OCI-LY1 (cell line): Measurements from ENCODE around the gene ITLN2.

Experiments
- H2AFZ ChIP-seq: fragments of 200-600 bp; sonication (generic), shearing (Covaris generic); 2 replicates; pipeline ENCODE4 v1.6.0; 2014; ENCODE audit warnings: antibody characterized with exemption, mild to moderate bottlenecking, low read length
- H3F3A ChIP-seq: fragments of 200-600 bp; sonication (generic), shearing (Covaris generic); 2 replicates; pipeline ENCODE4 v1.6.0; 2014; ENCODE audit warnings: mild to moderate bottlenecking, antibody characterized with exemption, low read length, moderate library complexity; ENCODE audit not compliant: insufficient read depth
- H3K27ac ChIP-seq: fragments of 200-600 bp; sonication (generic); 2 replicates; pipeline ENCODE4 v1.5.1; 2014; ENCODE audit warnings: low read length, mixed run types, mild to moderate bottlenecking, low read depth; ENCODE audit not compliant: poor library complexity, severe bottlenecking
- H3K27me3 ChIP-seq: fragments of 200-600 bp; sonication (generic); 2 replicates; pipeline ENCODE4 v1.6.0; 2014; ENCODE audit warnings: antibody characterized with exemption, mild to moderate bottlenecking, low read length, moderate library complexity; ENCODE audit not compliant: insufficient read depth
- H3K36me3 ChIP-seq: fragments of 200-600 bp; sonication (generic); 2 replicates; pipeline ENCODE4 v1.6.1; 2014; ENCODE audit warnings: mild to moderate bottlenecking, antibody characterized with exemption, low read length, moderate library complexity, mixed read lengths; ENCODE audit not compliant: insufficient read depth
- H3K4me1 ChIP-seq: fragments of 200-600 bp; sonication (generic); 2 replicates; pipeline ENCODE4 v1.5.1; 2014; ENCODE audit warnings: mild to moderate bottlenecking, low read length, moderate library complexity; ENCODE audit not compliant: insufficient read depth, severe bottlenecking
- H3K4me2 ChIP-seq: fragments of 200-600 bp; sonication (generic), shearing (Covaris generic); 2 replicates; pipeline ENCODE4 v1.6.1; 2014; ENCODE audit warnings: low read length
- H3K4me3 ChIP-seq: fragments of 200-600 bp; sonication (generic); 2 replicates; pipeline ENCODE4 v1.5.1; 2014; ENCODE audit warnings: low read length, low read depth, mild to moderate bottlenecking, mixed read lengths; ENCODE audit not compliant: poor library complexity, severe bottlenecking
- H3K79me2 ChIP-seq: fragments of 200-600 bp; shearing (Covaris generic); 2 replicates; pipeline ENCODE4 v1.6.1; 2016; ENCODE audit warnings: mixed run types, low read length, mixed read lengths; ENCODE audit not compliant: insufficient read depth
- H3K9ac ChIP-seq: fragments of 200-600 bp; sonication (generic), shearing (Covaris generic); 2 replicates; pipeline ENCODE4 v1.6.1; 2014; ENCODE audit warnings: mild to moderate bottlenecking, low read length, mixed read lengths
- H3K9me2 ChIP-seq: fragments of 200-600 bp; sonication (generic), shearing (Covaris generic); 2 replicates; pipeline ENCODE4 v1.6.1; 2014; ENCODE audit warnings: low read depth, mild to moderate bottlenecking, low read length, mixed read lengths
- H3K9me3 ChIP-seq: fragments of 200-600 bp; shearing (Covaris generic); 2 replicates; pipeline ENCODE4 v1.6.1; 2014; ENCODE audit warnings: low read length, mixed read lengths
- H4K20me1 ChIP-seq: fragments of 200-600 bp; sonication (generic), shearing (Covaris generic); 2 replicates; pipeline ENCODE4 v1.6.0; 2016; ENCODE audit warnings: mild to moderate bottlenecking, low read length; ENCODE audit not compliant: insufficient read depth
- EZH2 ChIP-seq: fragments of 200-600 bp; sonication (generic), shearing (Covaris generic); IDR thresholded peaks from 2 replicates; pipeline ENCODE4 v1.8.0; 2017; ENCODE audit warnings: borderline replicate concordance, mixed run types, mild to moderate bottlenecking, antibody characterized with exemption, low read length, moderate library complexity, mixed read lengths
- TF ChIP-seq, protein P1 (sequence below): fragments of 200-600 bp; sonication (generic), shearing (Covaris generic); IDR thresholded peaks from 2 replicates; pipeline ENCODE4 v1.5.1; 2017; ENCODE audit warnings: mild to moderate bottlenecking, antibody characterized with exemption, low read length, moderate library complexity, mixed read lengths

ITLN2 gene

DNA sequence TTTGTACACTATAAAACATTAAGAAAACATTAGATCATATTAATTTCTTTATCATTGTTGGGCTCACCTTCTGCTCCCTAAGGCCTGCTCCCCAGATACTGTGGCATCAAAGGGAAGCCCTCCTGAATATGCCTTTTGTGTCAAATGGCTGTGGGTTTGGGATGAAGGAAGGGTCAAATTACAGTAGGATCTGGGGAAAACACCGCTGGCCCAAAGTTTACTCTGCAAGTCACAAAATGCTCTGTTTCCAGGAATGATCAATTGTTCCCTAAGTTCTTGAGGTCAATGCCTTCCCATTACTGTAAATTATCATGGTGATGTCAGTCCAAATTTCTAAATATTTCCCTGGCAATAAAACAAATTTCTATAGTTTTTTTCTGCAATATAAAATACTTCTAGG, 6.8 kb upstream of the ITLN2 start:
- H3K9me2 ChIP-seq = no peaks in the 10 kb centered on the region
- H3K27me3 ChIP-seq = no peaks in the 10 kb centered on the region
- H2AFZ ChIP-seq = no peak overlapping the region
- TF ChIP-seq, protein P1, sequence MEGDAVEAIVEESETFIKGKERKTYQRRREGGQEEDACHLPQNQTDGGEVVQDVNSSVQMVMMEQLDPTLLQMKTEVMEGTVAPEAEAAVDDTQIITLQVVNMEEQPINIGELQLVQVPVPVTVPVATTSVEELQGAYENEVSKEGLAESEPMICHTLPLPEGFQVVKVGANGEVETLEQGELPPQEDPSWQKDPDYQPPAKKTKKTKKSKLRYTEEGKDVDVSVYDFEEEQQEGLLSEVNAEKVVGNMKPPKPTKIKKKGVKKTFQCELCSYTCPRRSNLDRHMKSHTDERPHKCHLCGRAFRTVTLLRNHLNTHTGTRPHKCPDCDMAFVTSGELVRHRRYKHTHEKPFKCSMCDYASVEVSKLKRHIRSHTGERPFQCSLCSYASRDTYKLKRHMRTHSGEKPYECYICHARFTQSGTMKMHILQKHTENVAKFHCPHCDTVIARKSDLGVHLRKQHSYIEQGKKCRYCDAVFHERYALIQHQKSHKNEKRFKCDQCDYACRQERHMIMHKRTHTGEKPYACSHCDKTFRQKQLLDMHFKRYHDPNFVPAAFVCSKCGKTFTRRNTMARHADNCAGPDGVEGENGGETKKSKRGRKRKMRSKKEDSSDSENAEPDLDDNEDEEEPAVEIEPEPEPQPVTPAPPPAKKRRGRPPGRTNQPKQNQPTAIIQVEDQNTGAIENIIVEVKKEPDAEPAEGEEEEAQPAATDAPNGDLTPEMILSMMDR = no peak
- TF ChIP-seq EZH2 = no peak
- no peaks in the 10 kb centered on the region for H3F3A ChIP-seq
- no peaks in the 10 kb centered on the region for H3K79me2 ChIP-seq
- H3K27ac ChIP-seq = no peak overlapping the region
- no peaks in the 10 kb centered on the region for H3K36me3 ChIP-seq
- H3K4me2 ChIP-seq = no peak overlapping the region
- no peaks in the 10 kb centered on the region for H3K9me3 ChIP-seq
- H3K4me3 ChIP-seq = no peak overlapping the region
- H3K4me1 ChIP-seq = no peaks in the 10 kb centered on the region
- H3K9ac ChIP-seq = no peak overlapping the region
- no peaks in the 10 kb centered on the region for H4K20me1 ChIP-seq

DNA sequence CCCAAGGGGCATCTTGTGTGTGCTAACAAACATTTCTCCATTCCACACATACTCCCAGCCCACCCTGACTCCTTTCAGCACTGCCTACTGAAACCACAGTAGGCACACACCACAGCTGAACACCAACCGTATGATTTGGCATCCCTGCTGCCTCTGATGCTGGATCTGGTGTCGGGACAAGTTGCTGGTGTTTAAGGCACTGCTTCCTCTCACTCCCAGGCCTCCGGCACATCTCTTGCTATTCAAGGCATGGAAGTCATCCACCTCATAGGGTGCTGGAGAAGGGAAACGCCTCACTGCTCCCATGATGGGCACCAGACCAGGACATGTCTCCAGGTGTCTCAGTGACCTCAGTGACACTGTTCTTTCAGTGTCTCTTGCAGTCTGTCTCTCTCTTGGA, 2.4 kb upstream of the ITLN2 start:
- no peaks in the 10 kb centered on the region for H3K4me1 ChIP-seq
- no peak overlapping the region for H3K4me2 ChIP-seq
- H2AFZ ChIP-seq = no peak overlapping the region
- H3K27me3 ChIP-seq = no peaks in the 10 kb centered on the region
- no peak overlapping the region for H3K27ac ChIP-seq
- H3K36me3 ChIP-seq = no peaks in the 10 kb centered on the region
- H3K9me3 ChIP-seq = no peaks in the 10 kb centered on the region
- H4K20me1 ChIP-seq = no peaks in the 10 kb centered on the region
- no peaks in the 10 kb centered on the region for H3K9me2 ChIP-seq
- no peak overlapping the region for H3K4me3 ChIP-seq
- H3K9ac ChIP-seq = no peak overlapping the region
- TF ChIP-seq, protein P1 = no peak
- TF ChIP-seq EZH2 = no peak
- no peaks in the 10 kb centered on the region for H3F3A ChIP-seq
- no peaks in the 10 kb centered on the region for H3K79me2 ChIP-seq

DNA sequence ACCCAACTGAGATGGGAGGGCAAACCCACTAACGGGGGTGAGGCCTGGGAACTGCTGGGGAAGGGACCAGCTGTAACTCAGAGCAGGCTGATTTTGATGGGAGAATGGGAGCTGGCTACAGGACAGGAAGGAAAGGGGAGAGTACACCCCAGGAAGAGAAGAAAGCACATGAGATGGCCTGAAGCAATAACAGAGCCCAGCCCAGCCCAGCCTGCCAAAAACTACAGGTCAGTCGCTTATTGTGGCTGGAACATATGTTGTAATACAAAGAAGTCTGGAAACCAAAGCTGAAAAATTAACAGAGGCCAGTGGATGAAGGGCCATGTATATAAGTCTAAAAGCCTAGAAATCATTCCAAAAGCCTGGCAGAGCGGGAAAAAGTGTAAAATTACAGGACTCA, 1.6 kb downstream of the ITLN2 start:
- H3K4me3 ChIP-seq = no peak overlapping the region
- TF ChIP-seq, protein P1 = no peak
- TF ChIP-seq EZH2 = no peak

More for the DNA sequence above, 1.6 kb downstream of the ITLN2 start:
- H3K9me2 ChIP-seq = no peaks in the 10 kb centered on the region
- no peak overlapping the region for H3K9ac ChIP-seq
- H3K9me3 ChIP-seq = no peaks in the 10 kb centered on the region
- no peak overlapping the region for H2AFZ ChIP-seq
- H3K36me3 ChIP-seq = no peaks in the 10 kb centered on the region
- H3F3A ChIP-seq = no peaks in the 10 kb centered on the region
- H4K20me1 ChIP-seq = no peaks in the 10 kb centered on the region
- H3K79me2 ChIP-seq = no peaks in the 10 kb centered on the region
- H3K27me3 ChIP-seq = no peaks in the 10 kb centered on the region
- no peak overlapping the region for H3K4me2 ChIP-seq
- H3K4me1 ChIP-seq = no peaks in the 10 kb centered on the region
- no peak overlapping the region for H3K27ac ChIP-seq
